WTC11 (cell line): ENCODE measurements around the gene MACROD2.

Source experiments
- MXD4 ChIP-seq: fragments of 250-450 bp; sonication (Bioruptor Pico); IDR thresholded peaks from 2 replicates; pipeline ENCODE4 v1.8.0; 2021; ENCODE audit warnings: mild to moderate bottlenecking, moderate library complexity, borderline replicate concordance
- TCF7 ChIP-seq: sonication (generic); formaldehyde crosslinking; IDR thresholded peaks from 2 replicates; pipeline ENCODE4 v1.8.0; 2022; ENCODE audit warnings: mild to moderate bottlenecking, low read depth, missing genetic modification reagents, moderate library complexity
- ZNF138 ChIP-seq: sonication (generic); formaldehyde crosslinking; conservative IDR thresholded peaks from 2 replicates; pipeline ENCODE4 v1.8.1; 2022; ENCODE audit warnings: mild to moderate bottlenecking, moderate library complexity, missing genetic modification reagents
- ZNF317 ChIP-seq: sonication (generic); formaldehyde crosslinking; IDR thresholded peaks from 2 replicates; pipeline ENCODE4 v1.8.1; 2023; ENCODE audit warnings: low read depth, mild to moderate bottlenecking, moderate library complexity, missing genetic modification reagents, borderline replicate concordance
- TF ChIP-seq, protein P1 (sequence below): fragments of 200-600 bp; IDR thresholded peaks from 2 replicates; pipeline ENCODE4 v1.8.0; 2022; ENCODE audit warnings: antibody characterized with exemption

- TF ChIP-seq, protein P1, sequence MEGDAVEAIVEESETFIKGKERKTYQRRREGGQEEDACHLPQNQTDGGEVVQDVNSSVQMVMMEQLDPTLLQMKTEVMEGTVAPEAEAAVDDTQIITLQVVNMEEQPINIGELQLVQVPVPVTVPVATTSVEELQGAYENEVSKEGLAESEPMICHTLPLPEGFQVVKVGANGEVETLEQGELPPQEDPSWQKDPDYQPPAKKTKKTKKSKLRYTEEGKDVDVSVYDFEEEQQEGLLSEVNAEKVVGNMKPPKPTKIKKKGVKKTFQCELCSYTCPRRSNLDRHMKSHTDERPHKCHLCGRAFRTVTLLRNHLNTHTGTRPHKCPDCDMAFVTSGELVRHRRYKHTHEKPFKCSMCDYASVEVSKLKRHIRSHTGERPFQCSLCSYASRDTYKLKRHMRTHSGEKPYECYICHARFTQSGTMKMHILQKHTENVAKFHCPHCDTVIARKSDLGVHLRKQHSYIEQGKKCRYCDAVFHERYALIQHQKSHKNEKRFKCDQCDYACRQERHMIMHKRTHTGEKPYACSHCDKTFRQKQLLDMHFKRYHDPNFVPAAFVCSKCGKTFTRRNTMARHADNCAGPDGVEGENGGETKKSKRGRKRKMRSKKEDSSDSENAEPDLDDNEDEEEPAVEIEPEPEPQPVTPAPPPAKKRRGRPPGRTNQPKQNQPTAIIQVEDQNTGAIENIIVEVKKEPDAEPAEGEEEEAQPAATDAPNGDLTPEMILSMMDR: no peak
- no peak for TF ChIP-seq ZNF317 (CRISPR knock-in tag)
- TF ChIP-seq ZNF138 (CRISPR knock-in tag): no peak
- TF ChIP-seq TCF7 (CRISPR knock-in tag): no peak
- no peak for TF ChIP-seq MXD4 (CRISPR knock-in tag)
Measured at GRCh38 chr20:15018966-15019365, 1023.6 kb downstream of the MACROD2 start.
